ENCODE data around the gene CDCA5.

Gene CDCA5

DNA sequence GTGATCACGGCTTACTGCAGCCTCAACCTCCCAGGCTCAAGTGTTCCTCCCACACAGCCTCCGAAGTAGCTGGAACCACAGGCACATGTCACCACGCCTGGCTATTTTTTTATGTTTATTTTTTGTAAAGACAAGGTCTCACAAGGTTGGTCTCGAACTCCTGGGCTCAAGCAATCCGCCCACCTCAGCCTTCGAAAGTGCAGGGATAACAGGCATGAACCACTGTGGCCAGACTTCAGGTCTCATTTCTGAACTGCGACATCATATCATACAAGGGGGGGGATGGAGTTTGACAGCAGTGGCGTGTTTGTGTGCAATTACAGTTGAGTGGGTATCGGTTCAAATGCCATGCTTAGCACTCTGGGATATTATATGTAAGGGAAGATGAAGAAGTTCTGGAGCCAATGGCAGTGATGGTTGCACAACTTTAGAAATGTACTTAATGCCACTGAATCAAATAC lies 32.4 kb downstream of the CDCA5 start:
- in situ Hi-C loops (cut with MboI; ENCODE audit: low sequenced_read_pairs): no loop called here

GRCh38 chr11:65047581-65048422 lies 36.0 kb downstream of the CDCA5 start:
- no peak overlapping the region for H3K4me3 ChIP-seq
- peaks cover 2% of the 10 kb centered on the region for H3K4me1 ChIP-seq
- H3K36me3 ChIP-seq (replicated peaks): peaks cover 19% of the 10 kb centered on the region
- H3K9me3 ChIP-seq: no peaks in the 10 kb centered on the region
- in situ Hi-C loops (cut with MboI; ENCODE audit: low sequenced_read_pairs): no loop called here
- H3K27me3 ChIP-seq (ENCODE audit: low read depth): no peaks in the 10 kb centered on the region
- DNase-seq (ENCODE audit: low spot score in 2 of 2): no peak

More for the DNA sequence above, 32.4 kb downstream of the CDCA5 start:
- no peak for DNase-seq (ENCODE audit: low spot score in 2 of 2)
- peaks cover 3% of the 10 kb centered on the region; the same call in 1 of the 2 replicates for H3K27me3 ChIP-seq (ENCODE audit: low read depth)
- no peaks in the 10 kb centered on the region for H3K9me3 ChIP-seq
- no peak overlapping the region for H3K4me3 ChIP-seq
- H3K4me1 ChIP-seq: no peaks in the 10 kb centered on the region
- no peaks in the 10 kb centered on the region for H3K36me3 ChIP-seq (replicated peaks)

GRCh38 chr11:65045728-65046127 lies 38.1 kb downstream of the CDCA5 start:
- in situ Hi-C loops (cut with MboI; ENCODE audit: low sequenced_read_pairs): no loop called here

GRCh38 chr11:65045061-65045460 lies 38.8 kb downstream of the CDCA5 start:
- H3K4me1 ChIP-seq: peaks cover 13% of the 10 kb centered on the region

More at GRCh38 chr11:65045728-65046127, 38.1 kb downstream of the CDCA5 start:
- Histone ChIP-seq H3K36me3 (replicated peaks) (peaks cover 20% of the 10 kb centered on the region), H3K4me3 (no peak overlapping the region), H3K9me3 (no peaks in the 10 kb centered on the region), H3K27me3 (ENCODE audit: low read depth) (no peaks in the 10 kb centered on the region), H3K4me1 (peaks cover 9% of the 10 kb centered on the region)
- DNase-seq (ENCODE audit: low spot score in 2 of 2): no peak

GRCh38 chr11:65043881-65044501 lies 39.8 kb downstream of the CDCA5 start:
- H3K27me3 ChIP-seq (ENCODE audit: low read depth): no peaks in the 10 kb centered on the region
- no peaks in the 10 kb centered on the region for H3K9me3 ChIP-seq
- H3K36me3 ChIP-seq (replicated peaks): peaks cover 20% of the 10 kb centered on the region
- no peak for DNase-seq (ENCODE audit: low spot score in 2 of 2)
- H3K4me3 ChIP-seq: no peak overlapping the region
- H3K4me1 ChIP-seq: peaks cover 13% of the 10 kb centered on the region
- in situ Hi-C loops (cut with MboI; ENCODE audit: low sequenced_read_pairs): no loop called here

More at GRCh38 chr11:65045061-65045460, 38.8 kb downstream of the CDCA5 start:
- Histone ChIP-seq H3K27me3 (ENCODE audit: low read depth) (no peaks in the 10 kb centered on the region), H3K4me3 (no peak overlapping the region), H3K36me3 (replicated peaks) (peaks cover 20% of the 10 kb centered on the region), H3K9me3 (no peaks in the 10 kb centered on the region)
- in situ Hi-C loops (cut with MboI; ENCODE audit: low sequenced_read_pairs): no loop called here
- no peak for DNase-seq (ENCODE audit: low spot score in 2 of 2)

DNA sequence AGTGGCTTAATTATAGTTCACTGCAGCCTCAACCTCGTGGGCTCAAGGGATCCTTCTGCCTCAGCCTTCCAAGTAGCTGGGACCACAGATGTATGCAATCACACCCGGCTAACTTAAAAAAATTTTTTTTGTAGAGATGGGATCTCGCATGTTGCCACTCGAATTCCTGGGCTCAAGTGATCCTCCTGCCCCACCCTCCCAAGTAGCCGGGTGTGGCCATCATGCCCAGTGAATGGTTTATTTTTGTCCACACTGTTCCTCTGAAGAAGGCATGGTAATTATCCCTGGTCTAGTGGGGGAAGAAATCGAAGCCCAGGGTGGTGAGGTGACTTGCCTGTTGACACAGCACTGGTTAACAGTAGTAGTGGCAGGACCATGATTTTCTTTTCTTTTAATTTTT lies 40.9 kb downstream of the CDCA5 start:
- Histone ChIP-seq H3K27me3 (ENCODE audit: low read depth) (no peaks in the 10 kb centered on the region), H3K4me1 (peaks cover 13% of the 10 kb centered on the region), H3K4me3 (peak overlapping the region; percentile 55; the same call in 1 of the 2 replicates), H3K9me3 (no peaks in the 10 kb centered on the region), H3K36me3 (replicated peaks) (peaks cover 20% of the 10 kb centered on the region)
- in situ Hi-C loops (cut with MboI; ENCODE audit: low sequenced_read_pairs): no loop called here
- DNase-seq (ENCODE audit: low spot score in 2 of 2): no peak

DNA sequence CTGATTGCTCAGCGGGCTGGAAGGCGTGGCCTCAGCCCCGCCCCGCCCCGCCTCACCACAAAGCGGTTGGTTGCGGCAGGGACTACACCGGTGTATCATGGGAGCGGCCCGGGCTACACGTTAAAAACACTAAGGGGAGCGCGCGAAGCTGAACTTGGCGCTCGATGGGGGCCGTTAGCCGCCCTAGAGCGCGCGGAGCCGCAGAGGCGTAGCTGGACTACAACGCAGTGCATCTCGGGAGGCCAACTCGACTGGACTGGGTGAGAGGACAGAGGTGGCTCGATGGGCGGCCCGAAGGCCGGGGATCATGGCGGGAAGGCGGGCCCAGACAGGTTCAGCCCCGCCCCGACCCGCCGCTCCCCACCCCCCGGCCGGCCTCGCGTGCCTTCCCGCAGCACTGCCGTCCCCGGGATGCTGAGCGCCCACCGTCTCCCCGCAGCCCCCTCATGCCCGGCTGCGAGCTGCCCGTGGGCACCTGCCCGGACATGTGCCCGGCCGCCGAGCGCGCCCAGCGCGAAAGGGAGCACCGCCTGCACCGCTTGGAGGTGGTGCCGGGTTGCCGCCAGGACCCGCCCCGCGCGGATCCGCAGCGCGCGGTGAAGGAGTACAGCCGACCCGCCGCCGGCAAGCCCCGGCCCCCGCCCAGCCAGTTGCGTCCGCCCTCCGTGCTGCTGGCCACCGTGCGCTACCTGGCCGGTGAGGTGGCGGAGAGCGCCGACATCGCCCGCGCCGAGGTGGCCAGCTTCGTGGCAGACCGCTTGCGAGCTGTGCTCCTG lies 42.8 kb downstream of the CDCA5 start, which contains the start of gene SAC3D1:
TSS of gene SAC3D1 (plus strand) at position 364 of the 776 bp plus-strand sequence. CDS start at position 447, 83 bp downstream.
- H3K4me3 ChIP-seq: peak within 1 kb of the TSS; percentile 55
- no peaks in the 10 kb centered on the region for H3K9me3 ChIP-seq
- in situ Hi-C loops (cut with MboI; ENCODE audit: low sequenced_read_pairs): no loop called here
- H3K4me1 ChIP-seq: peaks cover 13% of the 10 kb centered on the region
- no peaks in the 10 kb centered on the region for H3K27me3 ChIP-seq (ENCODE audit: low read depth)
- peak; percentile 98 for DNase-seq (ENCODE audit: low spot score in 2 of 2)
- peaks cover 20% of the 10 kb centered on the region for H3K36me3 ChIP-seq (replicated peaks)

DNA sequence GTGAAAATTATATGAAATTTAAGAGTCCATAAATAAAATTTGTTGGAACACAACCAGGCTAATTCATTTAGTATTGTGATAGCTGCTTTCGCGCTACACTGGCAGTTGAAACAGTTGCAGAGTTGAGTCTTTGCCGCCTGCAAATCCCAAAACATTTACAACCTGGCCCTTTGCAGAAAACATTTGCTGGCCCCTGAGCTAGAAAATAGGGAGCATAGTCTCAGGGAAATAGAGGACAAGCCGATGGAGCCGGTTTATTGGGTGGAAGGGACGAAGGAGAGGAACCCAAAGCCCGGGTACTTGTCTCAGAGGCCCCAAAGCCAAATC lies 43.4 kb downstream of the CDCA5 start:
- H3K36me3 ChIP-seq (replicated peaks): peaks cover 20% of the 10 kb centered on the region
- peaks cover 13% of the 10 kb centered on the region for H3K4me1 ChIP-seq
- H3K4me3 ChIP-seq: peak overlapping the region; percentile 55
- no peak for DNase-seq (ENCODE audit: low spot score in 2 of 2)
- H3K9me3 ChIP-seq: no peaks in the 10 kb centered on the region
- no peaks in the 10 kb centered on the region for H3K27me3 ChIP-seq (ENCODE audit: low read depth)
- in situ Hi-C loops (cut with MboI; ENCODE audit: low sequenced_read_pairs): no loop called here

GRCh38 chr11:65036931-65037330 lies 46.9 kb downstream of the CDCA5 start:
- H3K36me3 ChIP-seq (replicated peaks): no peaks in the 10 kb centered on the region
- no peaks in the 10 kb centered on the region for H3K27me3 ChIP-seq (ENCODE audit: low read depth)
- H3K4me1 ChIP-seq: peaks cover 4% of the 10 kb centered on the region; the same call in 1 of the 2 replicates
- DNase-seq (ENCODE audit: low spot score in 2 of 2): no peak
- in situ Hi-C loops (cut with MboI; ENCODE audit: low sequenced_read_pairs): no loop called here
- H3K4me3 ChIP-seq: no peak overlapping the region
- H3K9me3 ChIP-seq: no peaks in the 10 kb centered on the region

DNA sequence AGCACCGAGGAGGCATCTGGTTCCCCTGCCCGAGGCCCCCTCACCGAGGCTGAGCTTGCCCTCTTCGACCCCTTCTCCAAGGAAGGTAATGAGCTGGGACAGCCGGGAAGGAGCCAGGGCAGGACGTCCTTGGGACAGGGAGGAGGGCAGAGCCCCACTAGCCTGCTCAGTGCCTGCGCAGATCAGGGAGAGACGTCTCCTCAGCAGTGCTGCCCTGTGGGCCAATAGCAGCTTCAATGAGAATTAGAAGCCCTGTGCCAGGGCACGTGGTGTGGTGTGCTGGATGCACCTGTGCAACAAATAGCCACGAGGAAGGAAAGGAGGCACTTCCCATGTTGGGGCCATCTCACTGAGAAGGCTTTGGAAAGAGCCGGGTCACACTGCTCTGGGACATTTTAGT lies 48.3 kb downstream of the CDCA5 start:
- H3K9me3 ChIP-seq: no peaks in the 10 kb centered on the region
- H3K4me3 ChIP-seq: no peak overlapping the region
- H3K4me1 ChIP-seq: peaks cover 4% of the 10 kb centered on the region; the same call in 1 of the 2 replicates
- no peaks in the 10 kb centered on the region for H3K36me3 ChIP-seq (replicated peaks)
- no peaks in the 10 kb centered on the region for H3K27me3 ChIP-seq (ENCODE audit: low read depth)
- in situ Hi-C loops (cut with MboI; ENCODE audit: low sequenced_read_pairs): no loop called here
- DNase-seq (ENCODE audit: low spot score in 2 of 2): no peak

DNA sequence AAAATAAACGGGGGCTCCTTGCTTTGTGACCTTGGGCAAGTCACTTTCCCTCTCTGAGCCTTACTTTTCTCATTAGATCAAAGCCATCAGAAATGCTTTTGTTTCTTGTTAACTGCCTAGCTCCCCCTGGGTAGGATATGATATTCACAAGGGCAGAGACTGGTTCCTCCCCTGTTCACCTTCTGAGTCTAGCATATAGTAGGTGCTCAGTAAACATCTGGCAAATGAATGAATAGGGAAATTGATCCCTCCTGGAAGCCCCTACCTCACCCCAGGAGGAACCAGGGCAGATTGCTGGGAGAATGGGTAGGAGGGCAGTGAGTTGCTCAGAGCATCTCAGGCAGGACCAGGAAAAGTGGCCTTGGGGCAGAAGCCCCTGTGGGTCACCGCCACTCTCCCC lies 49.4 kb downstream of the CDCA5 start:
- no peak overlapping the region for H3K4me3 ChIP-seq
- no peaks in the 10 kb centered on the region for H3K9me3 ChIP-seq
- no peak for DNase-seq (ENCODE audit: low spot score in 2 of 2)
- no peaks in the 10 kb centered on the region for H3K36me3 ChIP-seq (replicated peaks)
- no peaks in the 10 kb centered on the region for H3K27me3 ChIP-seq (ENCODE audit: low read depth)
- H3K4me1 ChIP-seq: no peaks in the 10 kb centered on the region
- in situ Hi-C loops (cut with MboI; ENCODE audit: low sequenced_read_pairs): no loop called here

GRCh38 chr11:65032216-65032615 lies 51.6 kb downstream of the CDCA5 start:
- H3K36me3 ChIP-seq (replicated peaks): no peaks in the 10 kb centered on the region
- DNase-seq (ENCODE audit: low spot score in 2 of 2): no peak
- peaks cover 3% of the 10 kb centered on the region; the same call in 1 of the 2 replicates for H3K4me1 ChIP-seq
- no peaks in the 10 kb centered on the region for H3K27me3 ChIP-seq (ENCODE audit: low read depth)
- no peaks in the 10 kb centered on the region for H3K9me3 ChIP-seq
- in situ Hi-C loops (cut with MboI; ENCODE audit: low sequenced_read_pairs): no loop called here
- no peak overlapping the region for H3K4me3 ChIP-seq

All from HAP-1 (cell line).